Adrenal gland (tissue), 5 donors: Measurements from ENCODE around the gene E4F1.

Source experiments
- CTCF ChIP-seq, 6 experiments: fragments of 450-650 bp in 4 of 6; fragments of 200-600 bp in 2 of 6; sonication (generic) in 1 of 6; IDR thresholded peaks; 1 replicate in 5 of 6; 2 replicates in 1 of 6; pipeline versions ENCODE4 v1.5.1 to v1.8.0; 2016 to 2021; ENCODE audit warnings: antibody characterized with exemption in 6 of 6, mild to moderate bottlenecking in 2 of 6, moderate library complexity in 1 of 6
- POLR2A ChIP-seq, 2 donors: fragments of 450-650 bp; IDR thresholded peaks; one replicate each; pipeline ENCODE4 v1.6.1; 2017; ENCODE audit warnings: antibody characterized with exemption in 2 of 2, mild to moderate bottlenecking in 2 of 2, moderate library complexity in 1 of 2
- donor health status: DM: no; HTN: no; CAD: no.

GRCh38 chr16:2181952-2182351 lies 41.4 kb upstream of the E4F1 start:
- TF ChIP-seq CTCF (IDR thresholded peaks at IDR 0.05) (no peak), POLR2A (IDR thresholded peaks at IDR 0.05) (no peak)
